ENCODE results near the gene EXOSC7. TPM values are rescaled to one million over a fixed set of nuclear protein-coding genes. Genes with fewer than 3 reads are reported as not detected.

Gene EXOSC7
- total and polyA plus RNA-seq, 9 of the 15 experiments (the other 6 are each of a cell fraction or from before 2014, with no cell fraction given), result 88.5 to 237 (median 112) TPM

- in situ Hi-C loops (cut with MboI), result no loop called here
- Histone ChIP-seq H3K4me3 (no peak overlapping the region), H3K9ac (ENCODE audit: insufficient read depth in 1 of 2, low read depth in 2 of 2, low read length in 2 of 2) (no peak overlapping the region), H3K27me3 (ENCODE audit: control insufficient read depth in 2 of 2, insufficient read depth in 2 of 2, low read length in 2 of 2) (no peaks in the 10 kb centered on the region), H4K20me1 (replicated peaks; ENCODE audit: control insufficient read depth, insufficient read depth, low read length) (peaks cover 20% of the 10 kb centered on the region; the same call in 1 of the 2 replicates), H3K4me1 (replicated peaks in 1 of 2; ENCODE audit: control insufficient read depth in 2 of 2, insufficient read depth in 2 of 2, low read length in 2 of 2) (peaks cover 0 to 3% of the 10 kb centered on the region in 2 experiments; a peak in 3 of 5 replicates), H3K27ac (ENCODE audit: extremely low read depth, low read depth, low read length) (no peak overlapping the region), H3K36me3 (ENCODE audit: control insufficient read depth, insufficient read depth, low read length) (peaks cover 80% of the 10 kb centered on the region), H2AFZ (ENCODE audit: low read depth, low read length) (no peak overlapping the region), H3K4me2 (ENCODE audit: insufficient read depth, low read length) (no peak overlapping the region), H3K79me2 (ENCODE audit: control insufficient read depth, insufficient read depth, low read length) (peaks cover 74% of the 10 kb centered on the region), H3K9me3 (replicated peaks; ENCODE audit: control insufficient read depth, insufficient read depth, low read depth, low read length) (0 out of 2 replicates have a peak, but pooled peaks cover 2% of the 10 kb centered on the region), H3K9me1 (ENCODE audit: control insufficient read depth, insufficient read depth, low read length) (peaks cover 14% of the 10 kb centered on the region)
- DNase-seq (ENCODE audit: extremely low read depth in 1 of 4, low spot score in 3 of 4), result no peak
- WGBS (ENCODE audit: insufficient coverage, low coverage, missing lambda C conversion rate), result 94% methylated on average over 8 of the region's 8 CpGs
- intact Hi-C loops (cut with micrococcal nuclease), result no loop called here
- CTCF ChIA-PET (ENCODE audit: low intra/inter-chr PET ratio), result no interaction called here
- no peak for ATAC-seq
- no peak for TF ChIP-seq HMGN3 (IDR thresholded peaks at IDR 0.05; ENCODE audit: borderline replicate concordance, extremely low read depth, insufficient read length, low read depth, low read length)
- TF ChIP-seq ZNF444 (CRISPR knock-in tag; IDR thresholded peaks at IDR 0.05), result no peak
- no peak for TF ChIP-seq ZNF277 (CRISPR knock-in tag; IDR thresholded peaks at IDR 0.05; ENCODE audit: borderline replicate concordance)
- TF ChIP-seq NCOA6 (IDR thresholded peaks at IDR 0.05), result no peak
- TF ChIP-seq C11orf30 (IDR thresholded peaks at IDR 0.05; ENCODE audit: low read depth), result no peak
- no TSS peak for BruUV-seq (replicated peaks)
- no peak for FAIRE-seq
- POLR2A ChIA-PET, result interaction anchor here (0.7 to 1.0 kb wide), 2 partner anchors 12 to 14 kb away, joined by 3 to 8 read pairs; partner anchors contain the start of genes EXOSC7 and ZDHHC3
Observed at GRCh38 chr3:44989141-44989540, 13.1 kb downstream of the EXOSC7 start.

Measured in K562 (cell line).